GM18861 (cell line): ENCODE data around the gene NHERF2.
"Not testable (repeated sequence)": the region's sequence is repeated elsewhere in the genome, so short reads cannot be mapped to it uniquely, and the experiment has no call there.

Experiments
- ATAC-seq: cut with Tn5 transposase; IDR thresholded peaks from one replicate; pipeline ENCODE4 v1.9.1; 2021; ENCODE audit not compliant: unreplicated experiment

Gene NHERF2

GRCh38 chr16:2005646-2006045, 21.1 kb upstream of the NHERF2 start:
- no peak for ATAC-seq

- ATAC-seq, result no peak
Observed at GRCh38 chr16:2006317-2006716, 20.4 kb upstream of the NHERF2 start.

DNA sequence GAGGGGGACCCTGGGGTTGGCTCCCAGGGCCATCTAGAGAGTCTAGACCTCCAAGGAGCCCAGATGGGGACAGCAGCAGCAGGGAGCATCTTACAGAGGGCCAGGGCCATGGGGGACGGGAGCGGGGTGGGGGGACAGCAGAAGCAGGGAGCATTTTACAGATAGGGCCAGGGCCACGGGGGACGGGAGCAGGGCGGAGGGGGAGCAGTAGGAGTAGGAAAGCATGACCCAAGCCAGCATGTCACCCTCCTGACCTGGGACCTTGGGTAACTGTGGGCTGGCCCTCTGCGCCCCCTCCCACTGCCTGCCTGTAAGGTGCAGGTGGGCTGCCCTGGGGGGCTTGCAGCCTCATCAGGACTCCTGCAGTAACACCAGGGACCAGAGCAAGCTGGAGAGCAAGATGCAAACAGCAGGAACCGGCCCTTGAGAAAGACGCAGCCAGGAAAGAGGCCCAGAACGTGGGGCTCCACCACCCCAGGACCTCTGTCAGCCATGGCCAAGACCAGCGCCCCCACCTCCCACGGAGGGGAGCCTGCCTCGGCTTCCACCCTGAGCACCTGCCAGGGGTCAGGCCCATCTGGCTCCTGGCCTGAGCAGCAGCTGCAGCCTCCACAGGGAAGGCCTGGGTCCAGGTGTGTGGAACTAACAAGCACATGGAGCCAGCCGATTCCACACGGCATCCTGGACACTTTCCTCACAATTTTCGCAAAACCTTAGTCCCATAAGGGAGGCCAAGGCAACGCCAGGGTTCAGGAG, 19.4 kb upstream of the NHERF2 start:
- no peak for ATAC-seq

GRCh38 chr16:2008009-2008526, 18.6 kb upstream of the NHERF2 start:
- no peak for ATAC-seq

DNA sequence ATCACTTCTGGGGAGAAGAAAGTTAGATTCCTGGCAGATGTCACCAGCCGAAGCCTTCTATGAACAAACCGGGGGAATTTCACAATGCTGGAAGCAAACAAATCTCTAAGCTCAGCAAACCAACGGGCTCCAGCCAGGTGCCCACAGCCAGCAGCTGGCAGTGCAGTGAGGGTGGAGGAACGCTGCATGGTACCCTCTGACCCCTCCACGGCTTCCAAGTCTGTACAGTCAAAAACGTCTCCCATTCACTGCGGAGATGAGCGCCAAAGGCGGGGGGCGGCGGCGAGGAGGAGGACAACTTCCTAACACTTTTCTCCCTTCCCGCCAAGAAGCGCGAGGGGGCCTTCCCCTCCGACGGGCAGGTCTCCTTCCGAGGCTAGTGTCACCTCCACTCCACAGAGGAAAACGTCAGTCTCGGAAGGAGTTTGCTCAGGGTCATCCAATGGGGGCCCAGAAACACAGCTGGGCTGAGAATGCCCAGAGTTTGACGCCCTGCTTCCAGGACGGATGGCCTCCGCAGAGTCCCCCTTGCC, 18.0 kb upstream of the NHERF2 start:
- ATAC-seq, result no peak

DNA sequence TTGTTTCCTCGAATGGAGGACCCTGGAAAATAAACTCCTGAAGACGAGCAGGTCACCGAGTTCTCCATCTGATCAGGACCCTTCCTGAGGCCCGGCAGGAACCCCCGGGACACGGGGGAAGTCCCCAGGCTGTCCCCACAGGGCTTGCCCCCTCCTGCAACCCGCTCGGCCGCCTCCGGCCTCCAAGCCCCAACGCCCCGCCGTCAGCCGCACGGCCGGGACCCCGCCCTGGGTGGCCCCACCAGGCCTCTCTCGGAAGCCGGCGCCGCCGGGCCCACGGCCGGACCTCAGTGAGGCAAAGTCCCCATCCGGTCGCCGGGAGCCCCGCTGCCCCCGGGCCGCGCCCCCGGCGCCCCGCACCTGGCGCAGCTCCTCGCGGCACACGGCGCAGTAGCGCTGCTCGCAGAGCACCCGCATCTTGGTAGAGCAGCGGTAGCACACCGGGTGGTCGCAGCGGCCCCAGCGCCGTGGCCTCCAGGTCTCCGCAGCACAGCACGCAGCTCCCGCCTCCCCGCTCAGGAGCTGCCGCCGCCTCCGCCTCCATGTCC, 17.5 kb upstream of the NHERF2 start:
- ATAC-seq, result peak; percentile 24

GRCh38 chr16:2009791-2010510, 16.8 kb upstream of the NHERF2 start, which contains the start of gene ZNF598:
Gene ZNF598, minus strand, starts transcription at chr16:2009821.
- ATAC-seq, result peak; percentile 64

GRCh38 chr16:2011726-2012125, 15.0 kb upstream of the NHERF2 start:
- ATAC-seq, result not testable (repeated sequence)

DNA sequence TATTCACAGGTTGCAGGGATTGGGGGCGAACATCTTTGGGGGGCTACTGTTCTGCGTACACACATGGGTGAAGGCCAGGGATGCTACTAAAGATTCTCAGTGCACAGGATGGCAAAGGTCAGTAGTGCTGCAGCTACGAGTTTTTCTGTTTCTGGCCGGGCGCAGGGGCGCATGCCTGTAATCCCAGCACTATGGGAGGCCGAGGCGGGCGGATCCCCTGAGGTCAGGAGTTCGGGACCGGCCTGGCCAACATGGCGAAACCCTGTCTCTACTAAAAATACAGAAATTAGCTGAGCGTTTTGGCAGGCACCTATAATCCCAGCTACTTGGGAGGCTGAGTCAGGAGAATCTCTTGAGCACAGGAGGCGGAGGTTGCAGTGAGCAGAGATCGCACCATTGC, 13.2 kb upstream of the NHERF2 start:
- no peak for ATAC-seq

- ATAC-seq, result no peak
Observed at GRCh38 chr16:2015117-2015946, 11.4 kb upstream of the NHERF2 start.

DNA sequence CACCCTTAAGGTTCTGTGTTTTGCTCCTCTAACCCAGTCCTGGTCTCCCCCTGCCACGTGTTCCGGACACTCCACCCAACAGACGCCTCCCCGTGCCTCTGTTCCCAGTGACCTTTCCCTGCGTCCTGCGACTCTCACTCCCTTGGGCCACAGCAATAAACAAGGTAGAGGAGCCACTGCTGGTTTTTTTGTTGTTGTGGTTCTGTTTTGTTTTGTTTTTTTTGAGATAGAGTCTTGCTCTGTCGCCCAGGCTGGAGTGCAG, 10.8 kb upstream of the NHERF2 start:
- ATAC-seq, result no peak

- ATAC-seq, result no peak
Observed at GRCh38 chr16:2016407-2016922, 10.2 kb upstream of the NHERF2 start.

DNA sequence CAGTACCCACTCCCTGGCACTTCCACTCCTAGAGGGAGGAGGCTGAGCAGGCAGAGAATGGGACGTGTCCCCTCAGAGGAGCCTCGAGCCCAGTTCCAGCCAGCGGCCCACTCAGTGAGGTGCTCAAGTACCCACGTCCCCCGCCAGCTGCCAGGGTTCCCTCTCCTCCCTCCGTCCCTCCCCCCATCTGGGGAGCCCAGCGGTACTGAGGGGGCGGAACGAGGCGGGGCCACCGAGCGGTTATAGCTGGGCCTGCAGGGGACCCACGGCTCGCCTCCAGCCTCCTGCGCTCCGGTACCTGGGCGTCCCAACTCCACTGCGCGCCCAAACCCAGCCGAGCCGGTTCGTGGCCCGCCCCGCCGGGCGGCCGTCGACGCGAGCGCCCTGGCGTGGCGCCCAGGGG, 7.2 kb upstream of the NHERF2 start, which contains the start of gene NPW:
Gene NPW (plus strand): TSS at position 268 of the 403 bp plus-strand sequence.
- ATAC-seq, result no peak

- no peak for ATAC-seq
Observed at GRCh38 chr16:2019921-2020831, 6.5 kb upstream of the NHERF2 start.

- ATAC-seq, result no peak
Observed at GRCh38 chr16:2022723-2023091, 4.0 kb upstream of the NHERF2 start.

- no peak for ATAC-seq
Observed at GRCh38 chr16:2023092-2024031, 3.3 kb upstream of the NHERF2 start.

DNA sequence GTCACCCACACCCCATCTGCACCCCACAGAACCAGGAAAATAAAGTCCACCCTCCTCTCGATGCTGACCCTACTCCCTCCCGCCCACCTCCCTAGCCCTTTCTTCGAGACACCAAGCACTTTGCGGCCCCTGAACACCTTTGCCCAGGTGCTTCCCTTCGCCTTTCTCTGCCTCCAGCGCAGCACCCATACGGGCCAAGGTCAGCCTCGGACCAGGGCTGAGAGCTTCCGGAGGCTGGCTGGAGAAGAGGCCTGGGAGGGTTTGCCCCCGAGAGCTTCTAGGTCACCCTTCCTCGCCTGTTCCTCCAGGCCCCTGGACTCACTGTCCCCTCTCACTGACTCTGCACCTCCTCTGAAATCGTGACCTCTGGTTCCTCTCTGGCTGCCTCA, 2.7 kb upstream of the NHERF2 start:
- no peak for ATAC-seq

DNA sequence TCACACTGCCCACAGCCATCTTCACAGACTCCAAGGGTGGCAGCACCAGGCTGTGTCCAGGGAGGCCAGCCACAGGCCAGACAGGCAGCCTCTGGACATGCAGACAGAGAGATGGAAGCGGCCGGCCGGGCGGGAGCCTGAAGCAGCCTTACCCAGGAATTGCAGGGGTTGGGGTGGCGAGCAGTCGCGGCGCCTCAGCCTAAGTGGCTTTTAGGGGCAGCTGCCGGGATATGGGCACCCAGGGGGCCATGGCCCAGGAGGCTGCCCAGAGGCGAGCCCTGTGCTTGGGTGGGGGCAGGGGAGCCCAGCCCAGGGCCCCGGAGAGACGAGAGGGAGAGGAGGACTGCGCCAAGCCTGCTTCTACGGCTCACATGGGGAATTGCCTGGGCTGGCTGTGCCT, 1.5 kb upstream of the NHERF2 start:
- ATAC-seq, result no peak
